ENCODE measurements around the gene ID2. TPM values are rescaled to one million over a fixed set of nuclear protein-coding genes. Genes with fewer than 3 reads are reported as not detected.
A peak's percentile ranks its signal among the peaks of the same experiment; 100 is the strongest.

The ID2 gene
- total and polyA plus RNA-seq, 4 donors = 149 to 488 (median 245) TPM

DNA sequence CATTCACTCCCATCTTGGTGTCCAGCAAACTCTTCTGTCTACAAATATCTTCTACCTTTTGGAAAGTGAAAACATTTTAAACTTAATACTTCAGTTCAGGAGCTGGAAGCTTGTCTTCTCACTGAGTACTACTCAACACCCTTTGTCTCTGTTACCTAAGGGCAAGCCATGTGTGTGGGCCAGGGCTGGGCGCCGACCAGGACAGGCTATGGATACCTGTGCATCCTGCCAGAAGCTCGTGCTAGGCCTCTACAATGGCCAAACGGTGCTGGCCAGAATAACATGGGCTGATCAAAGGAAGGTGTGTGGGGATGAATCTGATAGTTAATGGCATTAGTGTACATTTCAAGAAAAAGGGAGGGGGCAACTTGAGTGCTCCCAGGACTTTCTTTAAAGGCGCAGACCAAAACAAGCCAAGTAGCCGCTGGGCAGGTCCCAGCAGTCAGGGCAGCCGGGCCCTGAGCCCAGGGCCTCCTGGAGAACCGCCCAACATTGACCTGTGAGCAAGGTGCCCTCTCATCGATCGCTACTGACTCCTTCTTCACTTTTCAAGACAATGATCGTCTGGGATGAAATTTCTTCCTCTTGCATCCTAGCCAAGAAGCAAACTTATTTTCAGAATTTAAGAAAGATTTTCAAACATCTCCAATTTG lies 29.0 kb upstream of the ID2 start:
- Histone ChIP-seq H3K4me3 (ENCODE audit: low read depth in 1 of 3, low read length in 3 of 3) (no peak overlapping the region), H3K9me3 (ENCODE audit: control insufficient read depth in 4 of 4, low read length in 3 of 4) (no peaks in the 10 kb centered on the region), H3K36me3 (ENCODE audit: control insufficient read depth in 4 of 4, insufficient read depth in 3 of 4, low read depth in 1 of 4, low read length in 3 of 4) (no peaks in the 10 kb centered on the region), H3K27ac (ENCODE audit: low read depth in 1 of 2, low read length in 2 of 2) (peak overlapping the region in 1 of 2 donors; percentile 7), H3K4me1 (ENCODE audit: control insufficient read depth in 4 of 4, insufficient read depth in 4 of 4, low read length in 3 of 4) (peaks cover 7 to 34% (median 15%) of the 10 kb centered on the region in 4 donors), H3K27me3 (ENCODE audit: control insufficient read depth in 4 of 4, insufficient read depth in 4 of 4, low read length in 3 of 4) (no peaks in the 10 kb centered on the region), H3K9ac (ENCODE audit: low read depth in 1 of 2, low read length in 2 of 2) (no peak overlapping the region)
- no peak for DNase-seq (ENCODE audit: low spot score)
- no peak for TF ChIP-seq NR2F2 (IDR thresholded peaks at IDR 0.05)
- no peak for TF ChIP-seq YY1 (IDR thresholded peaks at IDR 0.05)
- TF ChIP-seq HNF4A (conservative IDR thresholded peaks at IDR 0.05) = peak in 1 of 2 donors; percentile 16
- WGBS = 50% methylated on average over 11 of the region's 11 CpGs

DNA sequence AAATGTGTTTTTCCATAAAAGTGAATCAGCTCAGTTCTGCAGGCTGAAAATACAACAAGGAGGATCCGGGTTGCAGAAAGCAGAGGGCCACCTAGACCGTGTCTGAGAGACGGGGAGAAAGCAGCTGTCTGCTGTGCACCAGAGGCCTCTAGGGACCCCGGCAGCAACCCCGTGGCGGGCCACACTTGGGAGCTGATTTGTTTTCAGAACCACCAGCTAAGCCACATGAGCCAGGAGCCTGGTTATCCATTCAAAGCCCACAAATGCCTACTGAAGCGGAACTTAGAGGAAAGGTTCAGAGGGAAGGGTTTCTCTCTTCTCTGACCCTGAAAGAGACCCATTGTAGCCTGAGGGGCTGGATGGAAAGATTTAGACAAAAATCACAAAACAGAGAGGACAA lies 28.4 kb upstream of the ID2 start:
- H3K9me3 ChIP-seq (ENCODE audit: control insufficient read depth in 4 of 4, low read length in 3 of 4) = no peaks in the 10 kb centered on the region
- H3K9ac ChIP-seq (ENCODE audit: low read depth in 1 of 2, low read length in 2 of 2) = no peak overlapping the region
- H3K27ac ChIP-seq (ENCODE audit: low read depth in 1 of 2, low read length in 2 of 2) = no peak overlapping the region
- H3K4me1 ChIP-seq (ENCODE audit: control insufficient read depth in 4 of 4, insufficient read depth in 4 of 4, low read length in 3 of 4) = peaks cover 9 to 39% (median 18%) of the 10 kb centered on the region in 4 donors
- no peak for DNase-seq (ENCODE audit: low spot score)
- no peaks in the 10 kb centered on the region for H3K36me3 ChIP-seq (ENCODE audit: control insufficient read depth in 4 of 4, insufficient read depth in 3 of 4, low read depth in 1 of 4, low read length in 3 of 4)
- H3K4me3 ChIP-seq (ENCODE audit: low read depth in 1 of 3, low read length in 3 of 3) = no peak overlapping the region
- TF ChIP-seq EGR1 (IDR thresholded peaks at IDR 0.05; ENCODE audit: low read depth in 2 of 2) = no peak
- TF ChIP-seq RAD21 (IDR thresholded peaks at IDR 0.05) = no peak
- no peak for TF ChIP-seq FOXA2 (IDR thresholded peaks at IDR 0.05)
- TF ChIP-seq, protein P1, sequence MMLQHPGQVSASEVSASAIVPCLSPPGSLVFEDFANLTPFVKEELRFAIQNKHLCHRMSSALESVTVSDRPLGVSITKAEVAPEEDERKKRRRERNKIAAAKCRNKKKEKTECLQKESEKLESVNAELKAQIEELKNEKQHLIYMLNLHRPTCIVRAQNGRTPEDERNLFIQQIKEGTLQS (IDR thresholded peaks at IDR 0.05) = no peak
- no peak for TF ChIP-seq FOXA1 (IDR thresholded peaks at IDR 0.05)
- TF ChIP-seq, protein P2, sequence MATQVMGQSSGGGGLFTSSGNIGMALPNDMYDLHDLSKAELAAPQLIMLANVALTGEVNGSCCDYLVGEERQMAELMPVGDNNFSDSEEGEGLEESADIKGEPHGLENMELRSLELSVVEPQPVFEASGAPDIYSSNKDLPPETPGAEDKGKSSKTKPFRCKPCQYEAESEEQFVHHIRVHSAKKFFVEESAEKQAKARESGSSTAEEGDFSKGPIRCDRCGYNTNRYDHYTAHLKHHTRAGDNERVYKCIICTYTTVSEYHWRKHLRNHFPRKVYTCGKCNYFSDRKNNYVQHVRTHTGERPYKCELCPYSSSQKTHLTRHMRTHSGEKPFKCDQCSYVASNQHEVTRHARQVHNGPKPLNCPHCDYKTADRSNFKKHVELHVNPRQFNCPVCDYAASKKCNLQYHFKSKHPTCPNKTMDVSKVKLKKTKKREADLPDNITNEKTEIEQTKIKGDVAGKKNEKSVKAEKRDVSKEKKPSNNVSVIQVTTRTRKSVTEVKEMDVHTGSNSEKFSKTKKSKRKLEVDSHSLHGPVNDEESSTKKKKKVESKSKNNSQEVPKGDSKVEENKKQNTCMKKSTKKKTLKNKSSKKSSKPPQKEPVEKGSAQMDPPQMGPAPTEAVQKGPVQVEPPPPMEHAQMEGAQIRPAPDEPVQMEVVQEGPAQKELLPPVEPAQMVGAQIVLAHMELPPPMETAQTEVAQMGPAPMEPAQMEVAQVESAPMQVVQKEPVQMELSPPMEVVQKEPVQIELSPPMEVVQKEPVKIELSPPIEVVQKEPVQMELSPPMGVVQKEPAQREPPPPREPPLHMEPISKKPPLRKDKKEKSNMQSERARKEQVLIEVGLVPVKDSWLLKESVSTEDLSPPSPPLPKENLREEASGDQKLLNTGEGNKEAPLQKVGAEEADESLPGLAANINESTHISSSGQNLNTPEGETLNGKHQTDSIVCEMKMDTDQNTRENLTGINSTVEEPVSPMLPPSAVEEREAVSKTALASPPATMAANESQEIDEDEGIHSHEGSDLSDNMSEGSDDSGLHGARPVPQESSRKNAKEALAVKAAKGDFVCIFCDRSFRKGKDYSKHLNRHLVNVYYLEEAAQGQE (IDR thresholded peaks at IDR 0.05) = no peak
- no peak for TF ChIP-seq SP1 (IDR thresholded peaks at IDR 0.05)
- no peak for TF ChIP-seq YY1 (IDR thresholded peaks at IDR 0.05)
- TF ChIP-seq JUND (IDR thresholded peaks at IDR 0.05) = no peak
- TF ChIP-seq HNF4A (conservative IDR thresholded peaks at IDR 0.05) = no peak
- no peak for TF ChIP-seq RXRA (IDR thresholded peaks at IDR 0.05)
- TF ChIP-seq, protein P3, sequence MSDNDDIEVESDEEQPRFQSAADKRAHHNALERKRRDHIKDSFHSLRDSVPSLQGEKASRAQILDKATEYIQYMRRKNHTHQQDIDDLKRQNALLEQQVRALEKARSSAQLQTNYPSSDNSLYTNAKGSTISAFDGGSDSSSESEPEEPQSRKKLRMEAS (IDR thresholded peaks at IDR 0.05) = no peak
- TF ChIP-seq, protein P4, sequence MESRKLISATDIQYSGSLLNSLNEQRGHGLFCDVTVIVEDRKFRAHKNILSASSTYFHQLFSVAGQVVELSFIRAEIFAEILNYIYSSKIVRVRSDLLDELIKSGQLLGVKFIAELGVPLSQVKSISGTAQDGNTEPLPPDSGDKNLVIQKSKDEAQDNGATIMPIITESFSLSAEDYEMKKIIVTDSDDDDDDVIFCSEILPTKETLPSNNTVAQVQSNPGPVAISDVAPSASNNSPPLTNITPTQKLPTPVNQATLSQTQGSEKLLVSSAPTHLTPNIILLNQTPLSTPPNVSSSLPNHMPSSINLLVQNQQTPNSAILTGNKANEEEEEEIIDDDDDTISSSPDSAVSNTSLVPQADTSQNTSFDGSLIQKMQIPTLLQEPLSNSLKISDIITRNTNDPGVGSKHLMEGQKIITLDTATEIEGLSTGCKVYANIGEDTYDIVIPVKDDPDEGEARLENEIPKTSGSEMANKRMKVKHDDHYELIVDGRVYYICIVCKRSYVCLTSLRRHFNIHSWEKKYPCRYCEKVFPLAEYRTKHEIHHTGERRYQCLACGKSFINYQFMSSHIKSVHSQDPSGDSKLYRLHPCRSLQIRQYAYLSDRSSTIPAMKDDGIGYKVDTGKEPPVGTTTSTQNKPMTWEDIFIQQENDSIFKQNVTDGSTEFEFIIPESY (IDR thresholded peaks at IDR 0.05) = no peak
- TF ChIP-seq, protein P5, sequence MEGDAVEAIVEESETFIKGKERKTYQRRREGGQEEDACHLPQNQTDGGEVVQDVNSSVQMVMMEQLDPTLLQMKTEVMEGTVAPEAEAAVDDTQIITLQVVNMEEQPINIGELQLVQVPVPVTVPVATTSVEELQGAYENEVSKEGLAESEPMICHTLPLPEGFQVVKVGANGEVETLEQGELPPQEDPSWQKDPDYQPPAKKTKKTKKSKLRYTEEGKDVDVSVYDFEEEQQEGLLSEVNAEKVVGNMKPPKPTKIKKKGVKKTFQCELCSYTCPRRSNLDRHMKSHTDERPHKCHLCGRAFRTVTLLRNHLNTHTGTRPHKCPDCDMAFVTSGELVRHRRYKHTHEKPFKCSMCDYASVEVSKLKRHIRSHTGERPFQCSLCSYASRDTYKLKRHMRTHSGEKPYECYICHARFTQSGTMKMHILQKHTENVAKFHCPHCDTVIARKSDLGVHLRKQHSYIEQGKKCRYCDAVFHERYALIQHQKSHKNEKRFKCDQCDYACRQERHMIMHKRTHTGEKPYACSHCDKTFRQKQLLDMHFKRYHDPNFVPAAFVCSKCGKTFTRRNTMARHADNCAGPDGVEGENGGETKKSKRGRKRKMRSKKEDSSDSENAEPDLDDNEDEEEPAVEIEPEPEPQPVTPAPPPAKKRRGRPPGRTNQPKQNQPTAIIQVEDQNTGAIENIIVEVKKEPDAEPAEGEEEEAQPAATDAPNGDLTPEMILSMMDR (IDR thresholded peaks at IDR 0.05; ENCODE audit: low read depth, low read length, missing input control) = no peak
- WGBS = 95% methylated on average over 7 of the region's 7 CpGs
- H3K27me3 ChIP-seq (ENCODE audit: control insufficient read depth in 4 of 4, insufficient read depth in 4 of 4, low read length in 3 of 4) = no peaks in the 10 kb centered on the region
